K562 (cell line): ENCODE measurements around the gene ZKSCAN3. TPM values are rescaled to one million over a fixed set of nuclear protein-coding genes. Genes with fewer than 3 reads are reported as not detected.

Source experiments
- BRF1 ChIP-seq: IDR thresholded peaks from 3 replicates; pipeline ENCODE4 v1.6.1; 2011; ENCODE audit warnings: borderline replicate concordance, mild to moderate bottlenecking; ENCODE audit not compliant: insufficient read length; ENCODE audit errors: extremely low read depth
- CXXC5 ChIP-seq: fragments of 250-450 bp; sonication (Bioruptor Pico); IDR thresholded peaks from 2 replicates; pipeline ENCODE4 v1.8.0; 2022; ENCODE audit warnings: inconsistent platforms, mild to moderate bottlenecking, moderate library complexity
- DNMT1 ChIP-seq: fragments of 450-650 bp; IDR thresholded peaks from 2 replicates; pipeline ENCODE4 v1.6.1; 2016; ENCODE audit warnings: antibody characterized with exemption, mild to moderate bottlenecking
- FIP1L1 ChIP-seq: fragments of 200-400 bp; formaldehyde crosslinking; IDR thresholded peaks from 2 replicates; pipeline ENCODE4 v1.6.1; 2018; ENCODE audit warnings: mild to moderate bottlenecking, low read depth, low read length; ENCODE audit not compliant: poor library complexity, severe bottlenecking
- FOS ChIP-seq: IDR thresholded peaks from 3 replicates; pipeline ENCODE4 v1.6.1; 2011; ENCODE audit not compliant: insufficient read length; ENCODE audit errors: extremely low read depth
- GATAD2B ChIP-seq: fragments of 450-650 bp; IDR thresholded peaks from 2 replicates; pipeline ENCODE4 v1.6.1; 2017; ENCODE audit warnings: mild to moderate bottlenecking, borderline replicate concordance
- KAT8 ChIP-seq: fragments of 450-650 bp; IDR thresholded peaks from 2 replicates; pipeline ENCODE4 v1.6.1; 2016; ENCODE audit warnings: low read depth, mild to moderate bottlenecking
- KLF10 ChIP-seq: fragments of 250-450 bp; sonication (Bioruptor Pico); IDR thresholded peaks from 2 replicates; pipeline ENCODE4 v1.6.1; 2021; ENCODE audit warnings: matching md5 sums
- PYGO2 ChIP-seq: fragments of 450-650 bp; IDR thresholded peaks from 2 replicates; pipeline ENCODE4 v1.6.1; 2016; ENCODE audit warnings: mild to moderate bottlenecking, missing genetic modification characterization, moderate library complexity, missing compliant biosample characterization
- TBP ChIP-seq: optimal IDR thresholded peaks from 2 replicates; pipeline ENCODE3; 2011; ENCODE audit warnings: low read depth, low read length, improper control_type of control experiment
- WHSC1 ChIP-seq: IDR thresholded peaks from one replicate; pipeline ENCODE4 v1.6.1; 2012; ENCODE audit warnings: low read length, control low read depth, inconsistent platforms
- ZBTB1 ChIP-seq: sonication (generic); formaldehyde crosslinking; IDR thresholded peaks from 2 replicates; pipeline ENCODE4 v1.8.1; 2023; ENCODE audit warnings: missing genetic modification reagents, low read depth, mild to moderate bottlenecking, borderline replicate concordance
- ZKSCAN1 ChIP-seq: fragments of 150-350 bp; IDR thresholded peaks from 2 replicates; pipeline ENCODE4 v1.6.1; 2016; ENCODE audit warnings: low read depth, low read length
- ZNF124 ChIP-seq: sonication (generic); formaldehyde crosslinking; IDR thresholded peaks from 2 replicates; pipeline ENCODE4 v1.8.1; 2022; ENCODE audit warnings: missing genetic modification reagents
- ZNF143 ChIP-seq: sonication (generic); formaldehyde crosslinking; IDR thresholded peaks from 2 replicates; pipeline ENCODE4 v1.9.0; 2022; ENCODE audit warnings: mild to moderate bottlenecking, missing genetic modification reagents
- ZNF23 ChIP-seq: fragments of 250-450 bp; sonication (Bioruptor Pico); IDR thresholded peaks from 2 replicates; pipeline ENCODE4 v1.4.0; 2020; ENCODE audit warnings: mild to moderate bottlenecking
- ZNF586 ChIP-seq: fragments of 450-650 bp; formaldehyde crosslinking; conservative IDR thresholded peaks from 2 replicates; pipeline ENCODE4 v1.4.0; 2020; ENCODE audit warnings: mild to moderate bottlenecking, moderate library complexity
- ZNF699 ChIP-seq: fragments of 250-450 bp; sonication (Bioruptor Pico); IDR thresholded peaks from 2 replicates; pipeline ENCODE4 v1.8.0; 2021; ENCODE audit warnings: mild to moderate bottlenecking, moderate library complexity; ENCODE audit not compliant: insufficient replicate concordance
- polyA plus RNA-seq, 8 experiments: library from polyadenylated mRNA; depleted of rRNA in 4 of 8; stranded (reverse) in 5 of 8; unstranded in 3 of 8; fragments of >200 nt; fragmentation: Nextera tagmentation in 2 of 8; fragmentation: Illumina TruSeq in 1 of 8; extraction: Ambion mirVana in 2 of 8; extraction: Trizol in 1 of 8; gene quantifications; 2 replicates each; pipeline versions ENCODE4 v1.2.1 to v1.2.3, GENCODE V29; 2011 to 2014; ENCODE audit warnings: inconsistent platforms in 1 of 8, missing spikeins in 1 of 8
- total RNA-seq, 7 experiments: library from RNA; depleted of rRNA in 6 of 7; stranded (reverse); fragments of >200 nt in 6 of 7; fragmentation: Illumina TruSeq in 2 of 7; extraction: Trizol in 2 of 7; gene quantifications; 2 replicates each; pipeline versions ENCODE4 v1.2.1 to v1.2.3, GENCODE V29; 2011 to 2021; ENCODE audit warnings: low replicate concordance in 1 of 7
- TF ChIP-seq, protein P1 (sequence below): fragments of 250-450 bp; sonication (Bioruptor Pico); IDR thresholded peaks from 2 replicates; pipeline ENCODE4 v1.4.0; 2020; ENCODE audit warnings: mild to moderate bottlenecking
- TF ChIP-seq, protein P2 (sequence below): fragments of 450-650 bp; IDR thresholded peaks from 2 replicates; pipeline ENCODE4 v1.7.0; 2016; ENCODE audit warnings: borderline replicate concordance
- TF ChIP-seq, protein P3 (sequence below): sonication (generic); formaldehyde crosslinking; IDR thresholded peaks from 2 replicates; pipeline ENCODE4 v1.8.0; 2022; ENCODE audit warnings: mild to moderate bottlenecking, missing genetic modification reagents
- TF ChIP-seq, protein P4 (sequence below): fragments of 250-450 bp; sonication (Bioruptor Pico); IDR thresholded peaks from 2 replicates; pipeline ENCODE4 v1.8.0; 2022; ENCODE audit warnings: moderate library complexity, mild to moderate bottlenecking, inconsistent platforms

Gene ZKSCAN3
- total and polyA plus RNA-seq, 9 of the 15 experiments (the other 6 are each of a cell fraction or from before 2014, with no cell fraction given) = 3.0 to 12.4 (median 10.2) TPM

DNA sequence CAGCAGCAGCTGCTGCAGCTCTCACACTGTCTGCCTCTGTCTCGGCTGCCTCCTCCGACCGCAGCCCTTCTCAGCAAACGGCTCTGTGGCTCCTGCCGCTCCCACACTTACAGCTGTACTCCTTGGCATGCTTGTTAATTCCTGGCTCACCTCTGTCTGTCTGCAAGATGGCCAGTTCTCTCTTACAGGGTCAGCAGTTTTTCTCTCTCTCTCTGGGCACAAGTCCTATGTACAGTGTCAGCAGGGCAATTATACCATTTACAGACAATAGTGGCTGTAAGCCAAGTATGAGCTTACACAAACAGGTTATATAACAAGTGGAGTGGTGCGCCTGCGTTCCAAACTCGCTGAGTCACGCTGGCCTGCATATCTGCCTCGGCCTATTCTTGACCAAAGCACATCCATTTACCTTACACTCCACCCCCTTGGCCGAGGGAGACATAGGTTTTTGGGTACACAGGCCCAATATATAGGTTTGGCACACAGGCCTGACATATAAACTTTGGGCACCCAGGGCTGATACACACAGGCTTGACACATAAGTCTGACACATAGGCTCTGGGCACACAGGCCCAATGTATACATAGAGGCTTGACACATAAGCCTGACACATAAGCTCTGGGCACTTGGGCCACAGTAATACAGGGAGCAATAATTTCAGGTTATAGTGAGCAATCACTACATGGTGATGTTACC is 4.4 kb downstream of the ZKSCAN3 start (continued):
- peak; percentile 99 for TF ChIP-seq CXXC5
- 0 out of 2 replicates have a peak, but pooled peaks have one; percentile 26 for TF ChIP-seq ZKSCAN1
- TF ChIP-seq, protein P1, sequence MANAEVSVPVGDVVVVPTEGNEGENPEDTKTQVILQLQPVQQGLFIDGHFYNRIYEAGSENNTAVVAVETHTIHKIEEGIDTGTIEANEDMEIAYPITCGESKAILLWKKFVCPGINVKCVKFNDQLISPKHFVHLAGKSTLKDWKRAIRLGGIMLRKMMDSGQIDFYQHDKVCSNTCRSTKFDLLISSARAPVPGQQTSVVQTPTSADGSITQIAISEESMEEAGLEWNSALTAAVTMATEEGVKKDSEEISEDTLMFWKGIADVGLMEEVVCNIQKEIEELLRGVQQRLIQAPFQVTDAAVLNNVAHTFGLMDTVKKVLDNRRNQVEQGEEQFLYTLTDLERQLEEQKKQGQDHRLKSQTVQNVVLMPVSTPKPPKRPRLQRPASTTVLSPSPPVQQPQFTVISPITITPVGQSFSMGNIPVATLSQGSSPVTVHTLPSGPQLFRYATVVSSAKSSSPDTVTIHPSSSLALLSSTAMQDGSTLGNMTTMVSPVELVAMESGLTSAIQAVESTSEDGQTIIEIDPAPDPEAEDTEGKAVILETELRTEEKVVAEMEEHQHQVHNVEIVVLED = peak; percentile 87
- TF ChIP-seq KLF10 (CRISPR knock-in tag) = peak; percentile 77; the same call in 1 of the 2 replicates
- peak; percentile 89 for TF ChIP-seq ZNF23 (CRISPR knock-in tag)
- no peak for TF ChIP-seq ZBTB1 (CRISPR knock-in tag)
- no peak for TF ChIP-seq FIP1L1
- no peak for TF ChIP-seq GATAD2B
- peak; percentile 77 for TF ChIP-seq ZNF699 (CRISPR knock-in tag)
- no peak for TF ChIP-seq BRF1
- TF ChIP-seq, protein P2, sequence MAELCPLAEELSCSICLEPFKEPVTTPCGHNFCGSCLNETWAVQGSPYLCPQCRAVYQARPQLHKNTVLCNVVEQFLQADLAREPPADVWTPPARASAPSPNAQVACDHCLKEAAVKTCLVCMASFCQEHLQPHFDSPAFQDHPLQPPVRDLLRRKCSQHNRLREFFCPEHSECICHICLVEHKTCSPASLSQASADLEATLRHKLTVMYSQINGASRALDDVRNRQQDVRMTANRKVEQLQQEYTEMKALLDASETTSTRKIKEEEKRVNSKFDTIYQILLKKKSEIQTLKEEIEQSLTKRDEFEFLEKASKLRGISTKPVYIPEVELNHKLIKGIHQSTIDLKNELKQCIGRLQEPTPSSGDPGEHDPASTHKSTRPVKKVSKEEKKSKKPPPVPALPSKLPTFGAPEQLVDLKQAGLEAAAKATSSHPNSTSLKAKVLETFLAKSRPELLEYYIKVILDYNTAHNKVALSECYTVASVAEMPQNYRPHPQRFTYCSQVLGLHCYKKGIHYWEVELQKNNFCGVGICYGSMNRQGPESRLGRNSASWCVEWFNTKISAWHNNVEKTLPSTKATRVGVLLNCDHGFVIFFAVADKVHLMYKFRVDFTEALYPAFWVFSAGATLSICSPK = no peak
- no peak for TF ChIP-seq WHSC1
- TF ChIP-seq KAT8 = no peak
- TF ChIP-seq ZNF124 (CRISPR knock-in tag) = no peak
- TF ChIP-seq, protein P3, sequence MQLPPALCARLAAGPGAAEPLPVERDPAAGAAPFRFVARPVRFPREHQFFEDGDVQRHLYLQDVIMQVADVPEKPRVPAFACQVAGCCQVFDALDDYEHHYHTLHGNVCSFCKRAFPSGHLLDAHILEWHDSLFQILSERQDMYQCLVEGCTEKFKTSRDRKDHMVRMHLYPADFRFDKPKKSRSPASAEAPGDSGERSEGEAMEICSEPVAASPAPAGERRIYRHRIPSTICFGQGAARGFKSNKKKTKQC (CRISPR knock-in tag) = no peak
- TF ChIP-seq ZNF143 (CRISPR knock-in tag) = peak; percentile 24; the same call in 1 of the 2 replicates
- no peak for TF ChIP-seq DNMT1
- peak; percentile 31 for TF ChIP-seq TBP
- no peak for TF ChIP-seq FOS
- peak; percentile 94 for TF ChIP-seq ZNF586 (CRISPR knock-in tag)
- TF ChIP-seq, protein P4, sequence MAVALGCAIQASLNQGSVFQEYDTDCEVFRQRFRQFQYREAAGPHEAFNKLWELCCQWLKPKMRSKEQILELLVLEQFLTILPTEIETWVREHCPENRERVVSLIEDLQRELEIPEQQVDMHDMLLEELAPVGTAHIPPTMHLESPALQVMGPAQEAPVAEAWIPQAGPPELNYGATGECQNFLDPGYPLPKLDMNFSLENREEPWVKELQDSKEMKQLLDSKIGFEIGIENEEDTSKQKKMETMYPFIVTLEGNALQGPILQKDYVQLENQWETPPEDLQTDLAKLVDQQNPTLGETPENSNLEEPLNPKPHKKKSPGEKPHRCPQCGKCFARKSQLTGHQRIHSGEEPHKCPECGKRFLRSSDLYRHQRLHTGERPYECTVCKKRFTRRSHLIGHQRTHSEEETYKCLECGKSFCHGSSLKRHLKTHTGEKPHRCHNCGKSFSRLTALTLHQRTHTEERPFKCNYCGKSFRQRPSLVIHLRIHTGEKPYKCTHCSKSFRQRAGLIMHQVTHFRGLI (CRISPR knock-in tag) = peak; percentile 99
- TF ChIP-seq PYGO2 (tag) = peak; percentile 99
